Astrocyte (in vitro differentiated cells and primary cell): ENCODE measurements around the gene ERBIN. TPM values are rescaled to one million over a fixed set of nuclear protein-coding genes. Genes with fewer than 3 reads are reported as not detected.

Experiments
- DNase-seq: peaks from one replicate; pipeline ENCODE4 v3.0.0-alpha.2; 2010; ENCODE audit warnings: low read depth
- FAIRE-seq: peaks from 2 replicates; lab custom pipeline; 2011; peaks lifted over from hg19 to GRCh38; lab: Jason Lieb, UNC
- H2AFZ ChIP-seq: 2 replicates; pipeline ENCODE4 v1.6.0; 2012; ENCODE audit warnings: low read depth, low read length, inconsistent platforms
- H3K27ac ChIP-seq: 2 replicates; pipeline ENCODE4 v1.5.1; 2011; ENCODE audit warnings: low read depth, low read length, inconsistent platforms
- H3K27me3 ChIP-seq: 2 replicates; pipeline ENCODE4 v1.6.0; 2011; ENCODE audit warnings: low read length, inconsistent platforms; ENCODE audit not compliant: insufficient read depth
- H3K36me3 ChIP-seq: 2 replicates; pipeline ENCODE4 v1.5.1; 2011; ENCODE audit warnings: low read length, inconsistent platforms; ENCODE audit not compliant: insufficient read depth
- H3K4me1 ChIP-seq: 2 replicates; pipeline ENCODE4 v1.5.1; 2011; ENCODE audit warnings: low read length, inconsistent platforms; ENCODE audit not compliant: insufficient read depth
- H3K4me2 ChIP-seq: 2 replicates; pipeline ENCODE4 v1.6.0; 2012; ENCODE audit warnings: low read length, inconsistent platforms
- H3K4me3 ChIP-seq: 2 replicates; pipeline ENCODE4 v1.5.1; 2011; ENCODE audit warnings: low read depth, mild to moderate bottlenecking, low read length, inconsistent platforms; ENCODE audit not compliant: insufficient read depth
- H3K79me2 ChIP-seq: 2 replicates; pipeline ENCODE4 v1.6.0; 2012; ENCODE audit warnings: mild to moderate bottlenecking, low read length, inconsistent platforms; ENCODE audit not compliant: insufficient read depth
- H3K9ac ChIP-seq: 2 replicates; pipeline ENCODE4 v1.6.0; 2012; ENCODE audit warnings: mild to moderate bottlenecking, low read length, inconsistent platforms
- H3K9me3 ChIP-seq: 2 replicates; pipeline ENCODE4 v1.5.1; 2012; ENCODE audit warnings: low read depth, mild to moderate bottlenecking, low read length, inconsistent platforms; ENCODE audit not compliant: insufficient read depth
- H4K20me1 ChIP-seq: 2 replicates; pipeline ENCODE4 v1.6.0; 2012; ENCODE audit warnings: low read length, inconsistent platforms; ENCODE audit not compliant: insufficient read depth
- H3K27ac Mint-ChIP-seq: one replicate; pipeline ENCODE4 v1.8.0; 2021; ENCODE audit warnings: mild to moderate bottlenecking, mixed read lengths; ENCODE audit not compliant: unreplicated experiment
- H3K27me3 Mint-ChIP-seq: one replicate; pipeline ENCODE4 v1.8.0; 2021; ENCODE audit warnings: low read depth, mixed read lengths; ENCODE audit not compliant: unreplicated experiment
- H3K36me3 Mint-ChIP-seq: one replicate; pipeline ENCODE4 v1.8.0; 2021; ENCODE audit warnings: low read depth, mixed read lengths; ENCODE audit not compliant: unreplicated experiment
- H3K4me1 Mint-ChIP-seq: one replicate; pipeline ENCODE4 v1.8.0; 2021; ENCODE audit warnings: low read depth, mixed read lengths; ENCODE audit not compliant: unreplicated experiment
- H3K4me3 Mint-ChIP-seq: one replicate; pipeline ENCODE4 v1.8.0; 2021; ENCODE audit warnings: mild to moderate bottlenecking, moderate library complexity, mixed read lengths; ENCODE audit not compliant: unreplicated experiment
- H3K9me3 Mint-ChIP-seq: one replicate; pipeline ENCODE4 v1.8.0; 2021; ENCODE audit warnings: mild to moderate bottlenecking, mixed read lengths; ENCODE audit not compliant: unreplicated experiment
- CTCF ChIP-seq: IDR thresholded peaks from 2 replicates; pipeline ENCODE4 v1.5.1; 2011; ENCODE audit warnings: low read depth, mild to moderate bottlenecking, inconsistent platforms, low read length, moderate library complexity; ENCODE audit not compliant: insufficient read depth
- EZH2 ChIP-seq: IDR thresholded peaks from 2 replicates; pipeline ENCODE4 v1.6.1; 2012; ENCODE audit warnings: mild to moderate bottlenecking, low read length, inconsistent platforms; ENCODE audit not compliant: insufficient read depth
- total RNA-seq: library from RNA; stranded (reverse); gene quantifications from 2 replicates; pipeline ENCODE4 v1.2.1, GENCODE V29; 2021

The ERBIN gene
- total RNA-seq, 1 donor from 2014 or later, result 83.4 TPM

- Histone ChIP-seq H4K20me1 (peaks cover 70% of the 10 kb centered on the region), H3K4me1 (peaks cover 7% of the 10 kb centered on the region), H2AFZ (no peak overlapping the region), H3K27ac (no peak overlapping the region), H3K79me2 (peaks cover 89% of the 10 kb centered on the region), H3K9me3 (no peaks in the 10 kb centered on the region), H3K4me3 (no peak overlapping the region), H3K27me3 (no peaks in the 10 kb centered on the region), H3K4me2 (no peak overlapping the region), H3K9ac (no peak overlapping the region), H3K36me3 (no peaks in the 10 kb centered on the region)
- Mint-ChIP-seq H3K9me3 (no peaks in the 10 kb centered on the region), H3K4me1 (peaks cover 28% of the 10 kb centered on the region), H3K4me3 (no peak overlapping the region), H3K27ac (no peak overlapping the region), H3K27me3 (no peaks in the 10 kb centered on the region), H3K36me3 (peaks cover 6% of the 10 kb centered on the region)
- TF ChIP-seq EZH2, result no peak
- TF ChIP-seq CTCF, result no peak
- FAIRE-seq, result no peak
- no peak for DNase-seq
Observed at GRCh38 chr5:65981548-65981947, 55.2 kb downstream of the ERBIN start.

- FAIRE-seq, result no peak
- H3K9me3 ChIP-seq, result no peaks in the 10 kb centered on the region
- H3K4me1 ChIP-seq, result peaks cover 7% of the 10 kb centered on the region
- H3K79me2 ChIP-seq, result peaks cover 94% of the 10 kb centered on the region
- H3K4me2 ChIP-seq, result no peak overlapping the region
- no peak overlapping the region for H3K9ac ChIP-seq
- Mint-ChIP-seq H3K4me3 (no peak overlapping the region), H3K27me3 (no peaks in the 10 kb centered on the region), H3K4me1 (peaks cover 29% of the 10 kb centered on the region), H3K9me3 (no peaks in the 10 kb centered on the region), H3K27ac (no peak overlapping the region), H3K36me3 (peaks cover 6% of the 10 kb centered on the region)
- no peak overlapping the region for H3K27ac ChIP-seq
- no peak overlapping the region for H3K4me3 ChIP-seq
- TF ChIP-seq CTCF (no peak), EZH2 (no peak)
- no peak overlapping the region for H2AFZ ChIP-seq
- no peaks in the 10 kb centered on the region for H3K27me3 ChIP-seq
- peaks cover 75% of the 10 kb centered on the region for H4K20me1 ChIP-seq
- DNase-seq, result no peak
- no peaks in the 10 kb centered on the region for H3K36me3 ChIP-seq
Observed at GRCh38 chr5:65981969-65982619, 55.7 kb downstream of the ERBIN start.

GRCh38 chr5:65982635-65983034 lies 56.3 kb downstream of the ERBIN start:
- DNase-seq, result no peak
- Histone ChIP-seq H3K9ac (no peak overlapping the region), H3K9me3 (no peaks in the 10 kb centered on the region), H3K4me2 (no peak overlapping the region), H3K4me1 (peaks cover 7% of the 10 kb centered on the region), H3K27me3 (no peaks in the 10 kb centered on the region), H2AFZ (no peak overlapping the region), H3K27ac (no peak overlapping the region), H3K36me3 (no peaks in the 10 kb centered on the region), H3K4me3 (no peak overlapping the region), H4K20me1 (peaks cover 81% of the 10 kb centered on the region), H3K79me2 (peaks cover 99% of the 10 kb centered on the region)
- Mint-ChIP-seq H3K9me3 (no peaks in the 10 kb centered on the region), H3K36me3 (peaks cover 6% of the 10 kb centered on the region), H3K4me3 (no peak overlapping the region), H3K27ac (no peak overlapping the region), H3K27me3 (no peaks in the 10 kb centered on the region), H3K4me1 (peaks cover 29% of the 10 kb centered on the region)
- FAIRE-seq, result no peak
- no peak for TF ChIP-seq EZH2
- no peak for TF ChIP-seq CTCF
